ENCODE data around the gene DCTN3. TPM values are rescaled to one million over a fixed set of nuclear protein-coding genes. Genes with fewer than 3 reads are reported as not detected.

DCTN3 gene
- total and polyA plus RNA-seq, 9 of the 15 experiments (the other 6 are each of a cell fraction or from before 2014, with no cell fraction given), result 11.0 to 51.0 (median 41.9) TPM

GRCh38 chr9:34615132-34615531, 5.2 kb downstream of the DCTN3 start:
- ChIA-PET POLR2A (interaction anchor here (0.9 to 1.2 kb wide), 2 partner anchors 16 to 19 kb away, joined by 3 read pairs; no protein-coding TSS in a partner anchor), CTCF (ENCODE audit: low intra/inter-chr PET ratio) (no interaction called here)
- no TSS peak for BruUV-seq (replicated peaks)
- Histone ChIP-seq H3K4me2 (ENCODE audit: insufficient read depth, low read length) (no peak overlapping the region), H3K27me3 (ENCODE audit: control insufficient read depth in 2 of 2, insufficient read depth in 2 of 2, low read length in 2 of 2) (no peaks in the 10 kb centered on the region), H3K4me3 (no peak overlapping the region), H3K4me1 (replicated peaks in 1 of 2; ENCODE audit: control insufficient read depth in 2 of 2, insufficient read depth in 2 of 2, low read length in 2 of 2) (peaks cover 10 to 20% of the 10 kb centered on the region in 2 experiments; a peak in 4 of 5 replicates), H3K9me3 (replicated peaks; ENCODE audit: control insufficient read depth, insufficient read depth, low read depth, low read length) (no peaks in the 10 kb centered on the region), H4K20me1 (replicated peaks; ENCODE audit: control insufficient read depth, insufficient read depth, low read length) (no peaks in the 10 kb centered on the region; the same call in 1 of the 2 replicates), H3K79me2 (ENCODE audit: control insufficient read depth, insufficient read depth, low read length) (peaks cover 15% of the 10 kb centered on the region), H3K27ac (ENCODE audit: extremely low read depth, low read depth, low read length) (no peak overlapping the region), H3K9ac (ENCODE audit: insufficient read depth in 1 of 2, low read depth in 2 of 2, low read length in 2 of 2) (no peak overlapping the region), H2AFZ (ENCODE audit: low read depth, low read length) (no peak overlapping the region), H3K36me3 (ENCODE audit: control insufficient read depth, insufficient read depth, low read length) (peaks cover 20% of the 10 kb centered on the region; the same call in 1 of the 3 replicates), H3K9me1 (ENCODE audit: control insufficient read depth, insufficient read depth, low read length) (no peaks in the 10 kb centered on the region)
- in situ Hi-C loops (cut with MboI) (no loop called here), intact Hi-C loops (cut with micrococcal nuclease) (loop anchor here (10.0 kb wide), 1 partner anchor 90 kb away; no protein-coding TSS in a partner anchor)
- TF ChIP-seq TAF1 (IDR thresholded peaks at IDR 0.05; ENCODE audit: control insufficient read depth, extremely low read depth, insufficient read depth, low read length, severe bottlenecking), result no peak
- no peak for DNase-seq (ENCODE audit: extremely low read depth in 1 of 4, low spot score in 3 of 4)
- ATAC-seq, result no peak
- no peak for FAIRE-seq
- 29% methylated on average over 2 of the region's 2 CpGs for WGBS (ENCODE audit: insufficient coverage, low coverage, missing lambda C conversion rate)

GRCh38 chr9:34612788-34613390, 7.4 kb downstream of the DCTN3 start:
- 2% methylated on average over 14 of the region's 15 CpGs for WGBS (ENCODE audit: insufficient coverage, low coverage, missing lambda C conversion rate)
- H3K4me3 ChIP-seq, result peak overlapping the region; percentile 60
- H2AFZ ChIP-seq (ENCODE audit: low read depth, low read length), result peak overlapping the region; percentile 92
- ChIA-PET POLR2A (no interaction called here), CTCF (ENCODE audit: low intra/inter-chr PET ratio) (interaction anchor here (0.7 to 2.8 kb wide), 3 partner anchors 21 to 820 kb away, joined by 3 to 15 read pairs (median 7); no protein-coding TSS in a partner anchor)
- ATAC-seq (peak; percentile 81), DNase-seq (ENCODE audit: extremely low read depth in 1 of 4, low spot score in 3 of 4) (peak; percentile 60 to 85 (median 68)), FAIRE-seq (peak; percentile 75)
- peaks cover 22% of the 10 kb centered on the region; the same call in 1 of the 3 replicates for H3K36me3 ChIP-seq (ENCODE audit: control insufficient read depth, insufficient read depth, low read length)
- intact Hi-C loops (cut with micrococcal nuclease), result loop anchor here (10.0 kb wide), 1 partner anchor 92 kb away; no protein-coding TSS in a partner anchor
- no peaks in the 10 kb centered on the region for H3K27me3 ChIP-seq (ENCODE audit: control insufficient read depth in 2 of 2, insufficient read depth in 2 of 2, low read length in 2 of 2)
- H3K4me2 ChIP-seq (ENCODE audit: insufficient read depth, low read length), result peak overlapping the region; percentile 93
- peak overlapping the region; percentile 89 to 92; a peak in 3 of 4 replicates for H3K9ac ChIP-seq (ENCODE audit: insufficient read depth in 1 of 2, low read depth in 2 of 2, low read length in 2 of 2)
- H3K79me2 ChIP-seq (ENCODE audit: control insufficient read depth, insufficient read depth, low read length), result peaks cover 17% of the 10 kb centered on the region
- TSS peak; percentile 67 for BruUV-seq (replicated peaks)
- no peaks in the 10 kb centered on the region; the same call in 1 of the 2 replicates for H4K20me1 ChIP-seq (replicated peaks; ENCODE audit: control insufficient read depth, insufficient read depth, low read length)
- H3K27ac ChIP-seq (ENCODE audit: extremely low read depth, low read depth, low read length), result peak overlapping the region; percentile 59; the same call in 2 of the 3 replicates
- in situ Hi-C loops (cut with MboI), result no loop called here
- no peaks in the 10 kb centered on the region for H3K9me1 ChIP-seq (ENCODE audit: control insufficient read depth, insufficient read depth, low read length)
- peaks cover 7 to 19% of the 10 kb centered on the region in 2 experiments; a peak in 4 of 5 replicates for H3K4me1 ChIP-seq (replicated peaks in 1 of 2; ENCODE audit: control insufficient read depth in 2 of 2, insufficient read depth in 2 of 2, low read length in 2 of 2)
- no peaks in the 10 kb centered on the region for H3K9me3 ChIP-seq (replicated peaks; ENCODE audit: control insufficient read depth, insufficient read depth, low read depth, low read length)
- TF ChIP-seq, protein P1, sequence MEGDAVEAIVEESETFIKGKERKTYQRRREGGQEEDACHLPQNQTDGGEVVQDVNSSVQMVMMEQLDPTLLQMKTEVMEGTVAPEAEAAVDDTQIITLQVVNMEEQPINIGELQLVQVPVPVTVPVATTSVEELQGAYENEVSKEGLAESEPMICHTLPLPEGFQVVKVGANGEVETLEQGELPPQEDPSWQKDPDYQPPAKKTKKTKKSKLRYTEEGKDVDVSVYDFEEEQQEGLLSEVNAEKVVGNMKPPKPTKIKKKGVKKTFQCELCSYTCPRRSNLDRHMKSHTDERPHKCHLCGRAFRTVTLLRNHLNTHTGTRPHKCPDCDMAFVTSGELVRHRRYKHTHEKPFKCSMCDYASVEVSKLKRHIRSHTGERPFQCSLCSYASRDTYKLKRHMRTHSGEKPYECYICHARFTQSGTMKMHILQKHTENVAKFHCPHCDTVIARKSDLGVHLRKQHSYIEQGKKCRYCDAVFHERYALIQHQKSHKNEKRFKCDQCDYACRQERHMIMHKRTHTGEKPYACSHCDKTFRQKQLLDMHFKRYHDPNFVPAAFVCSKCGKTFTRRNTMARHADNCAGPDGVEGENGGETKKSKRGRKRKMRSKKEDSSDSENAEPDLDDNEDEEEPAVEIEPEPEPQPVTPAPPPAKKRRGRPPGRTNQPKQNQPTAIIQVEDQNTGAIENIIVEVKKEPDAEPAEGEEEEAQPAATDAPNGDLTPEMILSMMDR (IDR thresholded peaks at IDR 0.05 in 2 of 3, conservative IDR thresholded peaks at IDR 0.05 in 1 of 3; ENCODE audit: insufficient read depth in 2 of 3, low read depth in 1 of 3, low read length in 3 of 3), result peak; percentile 70 to 75 (median 75)
- TF ChIP-seq PHB (CRISPR knock-in tag; IDR thresholded peaks at IDR 0.05) (no peak), ZBED1 (IDR thresholded peaks at IDR 0.05) (no peak), CBX2 (IDR thresholded peaks at IDR 0.05; ENCODE audit: insufficient read depth, low read length, poor library complexity, severe bottlenecking) (no peak), XRCC5 (IDR thresholded peaks at IDR 0.05; ENCODE audit: low read depth, low read length) (peak; percentile 25; the same call in 1 of the 2 replicates), CHD2 (IDR thresholded peaks at IDR 0.05; ENCODE audit: low read depth, low read length) (no peak), ZNF717 (CRISPR knock-in tag; IDR thresholded peaks at IDR 0.05) (no peak)
- TF ChIP-seq, protein P2, sequence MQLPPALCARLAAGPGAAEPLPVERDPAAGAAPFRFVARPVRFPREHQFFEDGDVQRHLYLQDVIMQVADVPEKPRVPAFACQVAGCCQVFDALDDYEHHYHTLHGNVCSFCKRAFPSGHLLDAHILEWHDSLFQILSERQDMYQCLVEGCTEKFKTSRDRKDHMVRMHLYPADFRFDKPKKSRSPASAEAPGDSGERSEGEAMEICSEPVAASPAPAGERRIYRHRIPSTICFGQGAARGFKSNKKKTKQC (CRISPR knock-in tag; IDR thresholded peaks at IDR 0.05), result no peak

Data from K562 (cell line).